HG02642 (cell line): ENCODE data around the gene SH3RF1.

Source experiments
- ATAC-seq: cut with Tn5 transposase; IDR thresholded peaks from one replicate; pipeline ENCODE4 v1.9.1; 2021; ENCODE audit warnings: mild to moderate bottlenecking; ENCODE audit not compliant: unreplicated experiment, poor library complexity

The SH3RF1 gene

DNA sequence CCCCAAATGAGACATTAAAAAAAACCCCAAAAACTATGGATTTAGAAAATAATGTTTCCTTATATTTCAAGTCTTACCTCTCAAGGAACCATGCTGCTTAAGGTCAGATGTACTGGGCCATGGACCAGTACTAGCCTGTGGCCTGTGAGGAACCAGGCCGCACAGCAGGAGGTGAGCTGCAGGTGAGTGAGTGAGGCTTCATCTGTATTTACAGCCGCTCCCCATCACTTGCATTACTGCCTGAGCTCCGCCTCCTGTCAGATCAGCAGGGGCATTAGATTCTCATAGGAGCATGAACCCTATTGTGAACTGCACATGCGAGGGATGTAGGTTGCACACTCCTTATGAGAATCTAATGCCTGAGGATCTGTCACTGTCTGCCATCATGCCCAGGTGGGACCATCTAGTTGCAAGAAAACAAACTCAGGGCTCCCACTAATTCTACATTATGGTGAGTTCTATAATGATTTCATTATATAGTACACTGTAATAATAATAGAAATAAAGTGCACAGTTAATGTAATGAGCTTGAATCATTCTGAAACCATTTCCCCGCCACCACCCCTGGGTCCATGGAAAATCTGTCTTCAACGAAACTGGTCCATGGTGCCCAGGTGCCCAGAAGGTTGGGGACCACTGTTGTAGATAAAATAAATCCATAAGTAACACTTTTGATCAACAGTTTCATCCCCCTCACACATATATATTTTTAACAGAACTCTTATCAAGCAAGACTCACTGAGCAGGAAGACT lies 155.4 kb downstream of the SH3RF1 start:
- ATAC-seq = no peak

DNA sequence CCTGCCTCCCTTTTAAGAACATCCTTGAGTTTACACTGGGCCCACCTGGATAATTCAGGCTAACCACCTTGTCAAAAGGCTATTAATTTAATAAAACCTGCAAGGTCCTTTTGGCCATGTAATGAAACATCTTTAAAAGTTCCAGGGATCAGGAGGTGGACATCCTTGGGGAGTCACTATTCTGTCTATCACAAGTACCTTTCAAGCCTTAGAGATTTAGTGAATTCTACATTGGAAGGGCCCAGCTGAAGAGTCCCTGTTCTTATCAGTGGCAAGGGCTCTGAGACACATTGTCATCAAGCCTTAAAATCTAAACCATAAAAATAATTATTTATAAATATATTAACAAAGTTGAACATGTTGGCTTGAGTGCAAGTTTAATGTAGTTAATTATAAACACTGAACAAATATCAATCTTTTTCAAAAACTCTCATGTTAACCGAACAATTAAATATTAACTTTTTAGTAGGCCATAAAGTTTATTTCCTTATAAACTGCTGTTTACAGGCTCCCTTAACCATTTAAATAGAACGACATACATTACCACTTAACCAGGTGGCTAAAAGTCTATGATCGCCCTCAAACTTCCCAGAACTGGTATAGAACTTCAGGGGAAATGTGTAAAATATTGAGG lies 156.3 kb downstream of the SH3RF1 start:
- no peak for ATAC-seq

- no peak for ATAC-seq
Measured at GRCh38 chr4:169110633-169111032, 160.1 kb downstream of the SH3RF1 start.

- ATAC-seq = no peak
Measured at GRCh38 chr4:169109035-169109675, 161.6 kb downstream of the SH3RF1 start.

DNA sequence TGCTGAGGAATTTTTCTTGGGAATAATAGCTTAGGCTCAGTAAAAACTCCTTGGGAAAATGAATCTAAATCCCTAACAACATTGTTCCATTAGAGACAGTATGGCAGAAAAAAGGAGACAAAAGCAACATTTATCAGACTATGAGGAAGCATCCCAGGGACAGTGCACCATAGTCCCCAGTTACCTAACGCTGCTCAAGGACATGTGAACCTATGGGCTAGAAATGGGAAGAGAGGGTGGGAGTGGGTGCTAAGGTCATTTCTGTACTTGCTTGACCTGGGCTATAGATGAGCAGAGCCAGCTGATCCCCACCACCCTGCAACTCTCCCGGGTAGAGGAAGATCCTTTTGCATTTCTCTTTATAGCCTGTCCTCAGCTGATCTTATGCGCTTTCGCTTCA lies 162.5 kb downstream of the SH3RF1 start:
- no peak for ATAC-seq

DNA sequence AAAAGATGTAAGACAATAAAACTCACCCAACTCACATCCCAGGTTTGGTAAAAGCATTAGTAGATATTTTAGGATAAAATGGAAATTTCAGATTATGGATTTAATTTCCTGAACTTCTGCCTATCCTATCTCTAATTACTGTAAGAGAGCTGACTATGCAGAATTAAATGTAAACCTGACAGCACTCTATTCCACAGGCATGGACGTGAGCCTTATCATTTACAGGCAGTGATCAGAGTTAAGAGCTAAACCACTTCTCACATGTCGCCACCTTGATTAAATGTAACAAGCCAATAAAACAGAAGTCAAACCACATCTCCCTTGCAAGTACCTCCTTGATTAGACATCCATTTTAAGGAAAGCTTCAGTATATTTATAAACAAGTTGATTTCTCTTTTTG lies 163.2 kb downstream of the SH3RF1 start:
- no peak for ATAC-seq

- ATAC-seq = no peak
Measured at GRCh38 chr4:169106696-169107229, 164.0 kb downstream of the SH3RF1 start.

- no peak for ATAC-seq
Measured at GRCh38 chr4:169105620-169106019, 165.1 kb downstream of the SH3RF1 start.

GRCh38 chr4:169103966-169104412 lies 166.8 kb downstream of the SH3RF1 start:
- ATAC-seq = no peak

- ATAC-seq = no peak
Measured at GRCh38 chr4:169102026-169102425, 168.7 kb downstream of the SH3RF1 start.

DNA sequence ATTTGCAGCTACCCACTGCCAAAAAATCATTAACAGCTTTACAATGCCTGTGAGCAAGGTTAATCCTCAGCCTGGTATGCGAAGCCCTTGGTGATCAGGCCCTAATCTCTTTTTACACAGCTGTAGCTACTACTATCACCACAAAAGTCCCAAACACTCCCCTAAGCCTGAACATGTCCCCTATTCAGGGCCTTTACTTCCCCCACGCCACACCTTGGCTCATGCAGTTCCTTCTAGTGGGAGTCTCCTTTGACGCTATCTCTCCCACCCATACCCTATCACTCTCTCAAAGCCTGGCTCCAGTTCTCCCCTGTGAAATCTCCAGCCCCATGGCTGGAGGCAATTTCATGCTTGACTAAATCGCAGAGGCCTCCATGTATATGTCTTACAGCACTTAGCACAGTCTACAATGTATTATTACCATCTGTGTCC lies 170.1 kb downstream of the SH3RF1 start:
- ATAC-seq = peak; percentile 1

GRCh38 chr4:169099771-169100180 lies 171.0 kb downstream of the SH3RF1 start:
- peak; percentile 53 for ATAC-seq

- no peak for ATAC-seq
Measured at GRCh38 chr4:169098969-169099690, 171.6 kb downstream of the SH3RF1 start.

GRCh38 chr4:169098532-169098931 lies 172.2 kb downstream of the SH3RF1 start:
- ATAC-seq = peak; percentile 39

- peak; percentile 51 for ATAC-seq
Measured at GRCh38 chr4:169098054-169098497, 172.7 kb downstream of the SH3RF1 start.

DNA sequence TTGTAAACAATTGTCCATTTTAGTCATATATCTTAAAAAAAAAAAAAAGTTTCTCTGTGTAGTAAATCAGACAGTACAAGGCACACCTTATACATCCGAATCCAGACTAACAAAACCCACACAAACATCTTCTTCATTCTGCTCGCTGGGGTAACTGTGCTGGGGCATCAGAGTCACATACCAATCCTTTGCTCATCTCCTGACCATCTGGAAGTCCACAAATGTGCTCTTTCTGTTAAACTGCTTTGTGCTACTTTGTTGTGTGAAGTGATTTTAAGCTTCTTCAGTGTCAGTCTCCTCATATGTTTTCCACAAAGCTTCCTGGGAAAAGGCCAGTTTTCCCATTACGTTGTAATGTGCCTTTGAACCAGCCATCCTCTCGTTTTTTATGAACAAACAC lies 174.5 kb downstream of the SH3RF1 start:
- ATAC-seq = no peak

DNA sequence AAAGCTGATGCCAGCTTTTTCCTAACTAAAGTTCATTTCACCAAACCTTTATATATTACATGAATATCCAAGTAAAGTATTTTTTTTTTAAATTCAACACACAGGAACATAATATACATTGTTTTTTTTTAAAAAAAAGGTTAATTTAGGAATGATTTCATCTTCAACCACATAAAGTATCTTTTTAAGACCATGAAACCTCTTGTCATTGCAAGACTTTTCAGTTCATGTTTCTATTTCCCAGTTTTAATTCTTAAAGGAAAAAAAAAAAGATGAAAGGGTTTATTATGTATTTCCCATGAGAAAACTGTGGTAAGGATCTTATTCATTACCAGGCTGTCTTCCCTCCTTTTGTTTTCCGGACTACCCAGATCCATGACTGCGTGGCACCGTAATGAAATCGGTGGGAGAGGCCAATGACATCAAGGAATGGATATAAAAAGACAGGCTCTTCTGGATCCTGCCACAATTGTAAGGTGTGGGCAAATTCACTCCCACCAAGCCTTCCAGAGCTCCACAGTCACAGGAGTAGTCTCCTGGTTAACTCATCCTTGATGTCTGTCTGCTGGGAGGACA lies 176.0 kb downstream of the SH3RF1 start:
- no peak for ATAC-seq

- ATAC-seq = no peak
Measured at GRCh38 chr4:169092889-169093522, 177.8 kb downstream of the SH3RF1 start.

- ATAC-seq = no peak
Measured at GRCh38 chr4:169090484-169091215, 180.1 kb downstream of the SH3RF1 start.
